Measurements from ENCODE around the gene TXNDC11.
A peak's percentile ranks its signal among the peaks of the same experiment; 100 is the strongest.

The TXNDC11 gene

GRCh38 chr16:11675561-11676511 is 66.8 kb downstream of the TXNDC11 start:
- no peak for DNase-seq (ENCODE audit: low read depth in 1 of 2, low spot score in 1 of 2)
- H3K4me3 ChIP-seq (replicated peaks; ENCODE audit: insufficient read depth, low read length) = no peak overlapping the region
- no peaks in the 10 kb centered on the region for H3K27me3 ChIP-seq (ENCODE audit: insufficient read depth, poor library complexity, severe bottlenecking)
- TF ChIP-seq CTCF (IDR thresholded peaks at IDR 0.05; ENCODE audit: insufficient read depth, low read length) (no peak), GABPA (IDR thresholded peaks at IDR 0.05; ENCODE audit: low read depth) (no peak), REST (IDR thresholded peaks at IDR 0.05; ENCODE audit: insufficient replicate concordance, low read depth) (no peak), SPI1 (IDR thresholded peaks at IDR 0.05; ENCODE audit: borderline replicate concordance, low read depth) (no peak), POLR2AphosphoS5 (IDR thresholded peaks at IDR 0.05; ENCODE audit: low read depth) (0 out of 2 replicates have a peak, but pooled peaks have one; percentile 11)
- no peak overlapping the region for H3K27ac ChIP-seq (replicated peaks)

GRCh38 chr16:11674818-11675560 is 67.7 kb downstream of the TXNDC11 start:
- TF ChIP-seq CTCF (IDR thresholded peaks at IDR 0.05; ENCODE audit: insufficient read depth, low read length) = no peak
- no peak for TF ChIP-seq GABPA (IDR thresholded peaks at IDR 0.05; ENCODE audit: low read depth)
- TF ChIP-seq POLR2AphosphoS5 (IDR thresholded peaks at IDR 0.05; ENCODE audit: low read depth) = no peak
- no peak for TF ChIP-seq REST (IDR thresholded peaks at IDR 0.05; ENCODE audit: insufficient replicate concordance, low read depth)
- TF ChIP-seq SPI1 (IDR thresholded peaks at IDR 0.05; ENCODE audit: borderline replicate concordance, low read depth) = no peak
- H3K4me3 ChIP-seq (replicated peaks; ENCODE audit: insufficient read depth, low read length) = no peak overlapping the region
- no peaks in the 10 kb centered on the region for H3K27me3 ChIP-seq (ENCODE audit: insufficient read depth, poor library complexity, severe bottlenecking)
- H3K27ac ChIP-seq (replicated peaks) = no peak overlapping the region
- no peak for DNase-seq (ENCODE audit: low read depth in 1 of 2, low spot score in 1 of 2)

GRCh38 chr16:11674001-11674817 is 68.4 kb downstream of the TXNDC11 start:
- TF ChIP-seq GABPA (IDR thresholded peaks at IDR 0.05; ENCODE audit: low read depth) = no peak
- TF ChIP-seq CTCF (IDR thresholded peaks at IDR 0.05; ENCODE audit: insufficient read depth, low read length) = no peak
- no peak for TF ChIP-seq REST (IDR thresholded peaks at IDR 0.05; ENCODE audit: insufficient replicate concordance, low read depth)
- TF ChIP-seq SPI1 (IDR thresholded peaks at IDR 0.05; ENCODE audit: borderline replicate concordance, low read depth) = no peak
- TF ChIP-seq POLR2AphosphoS5 (IDR thresholded peaks at IDR 0.05; ENCODE audit: low read depth) = no peak
- H3K27ac ChIP-seq (replicated peaks) = no peak overlapping the region
- H3K4me3 ChIP-seq (replicated peaks; ENCODE audit: insufficient read depth, low read length) = no peak overlapping the region
- no peak for DNase-seq (ENCODE audit: low read depth in 1 of 2, low spot score in 1 of 2)
- no peaks in the 10 kb centered on the region for H3K27me3 ChIP-seq (ENCODE audit: insufficient read depth, poor library complexity, severe bottlenecking)

All from HL-60 (cell line).